Hematopoietic multipotent progenitor cell treated with erythropoietin and hydrocortisone succinate and interleukin-3 and kit ligand, for 17 days (in vitro differentiated cells): ENCODE data around the gene NPBWR2.

Experiments used
- DNase-seq: peaks from one replicate; pipeline ENCODE4 v3.0.0-alpha.2; 2015; ENCODE audit warnings: low spot score

The NPBWR2 gene, protein sequence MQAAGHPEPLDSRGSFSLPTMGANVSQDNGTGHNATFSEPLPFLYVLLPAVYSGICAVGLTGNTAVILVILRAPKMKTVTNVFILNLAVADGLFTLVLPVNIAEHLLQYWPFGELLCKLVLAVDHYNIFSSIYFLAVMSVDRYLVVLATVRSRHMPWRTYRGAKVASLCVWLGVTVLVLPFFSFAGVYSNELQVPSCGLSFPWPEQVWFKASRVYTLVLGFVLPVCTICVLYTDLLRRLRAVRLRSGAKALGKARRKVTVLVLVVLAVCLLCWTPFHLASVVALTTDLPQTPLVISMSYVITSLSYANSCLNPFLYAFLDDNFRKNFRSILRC

DNA sequence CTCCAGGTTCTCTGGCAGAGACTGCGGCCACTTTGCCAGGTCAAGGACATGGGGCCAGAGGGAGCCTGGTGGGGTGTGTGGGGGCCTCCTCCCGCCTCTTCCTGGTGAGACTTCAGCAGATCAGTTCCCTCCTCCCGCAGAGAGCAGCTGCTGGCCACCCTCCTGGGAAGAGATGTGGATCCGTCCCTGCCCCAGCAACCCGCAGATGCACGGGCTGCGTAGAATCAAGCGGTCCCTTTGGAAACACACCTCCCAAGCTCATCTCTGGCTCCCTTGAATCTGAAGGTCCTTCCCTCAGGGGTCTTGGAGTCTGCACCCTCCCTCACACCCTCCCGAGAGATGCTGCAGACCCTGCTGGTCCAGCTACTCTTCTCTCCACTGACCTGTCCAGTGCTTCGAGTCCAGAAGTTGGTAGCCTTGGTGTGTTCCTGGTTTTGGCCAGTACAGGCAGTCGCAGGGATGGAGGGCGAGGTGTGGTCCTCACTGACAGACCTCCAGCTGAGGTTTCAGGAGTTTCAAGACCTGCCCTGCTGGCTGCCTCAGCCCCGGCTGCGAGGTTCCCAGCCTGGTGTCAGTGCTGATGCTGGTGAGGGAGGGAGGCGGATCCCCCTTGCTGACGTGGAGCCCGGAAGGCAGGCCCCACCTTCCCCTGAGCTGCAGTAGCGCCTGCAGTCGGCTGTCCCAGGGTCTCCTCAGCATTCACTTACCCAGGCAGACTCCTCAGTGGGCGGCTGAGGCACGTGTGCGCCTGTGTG is at the start of gene NPBWR2:
TSS of gene NPBWR2 (minus strand) at position 585 of the 755 bp plus-strand sequence. CDS start 734 bp downstream, outside the sequence.
- DNase-seq, result no peak

- DNase-seq, result no peak
Measured at GRCh38 chr20:64156136-64156885, 48.9 kb upstream of the NPBWR2 start.

GRCh38 chr20:64155258-64156135 is 48.1 kb upstream of the NPBWR2 start:
- no peak for DNase-seq

GRCh38 chr20:64154590-64155257 is 47.4 kb upstream of the NPBWR2 start:
- no peak for DNase-seq

GRCh38 chr20:64153861-64154589 is 46.7 kb upstream of the NPBWR2 start:
- DNase-seq, result no peak

DNA sequence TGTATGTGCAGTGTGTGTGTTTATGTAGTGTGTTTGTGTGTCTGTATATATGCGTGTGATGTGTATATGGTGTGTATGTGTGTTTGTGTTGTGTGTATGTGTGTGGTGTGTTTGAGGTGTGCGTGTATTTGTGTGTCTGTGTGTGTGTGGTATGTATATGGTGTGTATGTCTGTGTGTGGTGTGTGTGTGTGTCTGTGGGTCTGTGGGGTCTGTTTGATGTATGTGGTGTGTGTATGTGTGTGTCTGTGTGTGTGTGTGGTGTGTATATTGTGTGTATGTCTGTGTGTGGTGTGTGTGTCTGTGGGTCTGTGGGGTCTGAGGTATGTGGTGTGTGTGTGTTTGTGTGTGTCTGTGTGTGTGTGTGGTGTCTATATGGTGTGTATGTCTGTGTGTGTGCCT is 46.0 kb upstream of the NPBWR2 start:
- DNase-seq, result no peak

GRCh38 chr20:64152906-64153305 is 45.5 kb upstream of the NPBWR2 start:
- DNase-seq, result no peak

GRCh38 chr20:64151633-64152530 is 44.5 kb upstream of the NPBWR2 start:
- DNase-seq, result no peak

- no peak for DNase-seq
Measured at GRCh38 chr20:64150756-64151632, 43.6 kb upstream of the NPBWR2 start.

GRCh38 chr20:64149809-64150560 is 42.6 kb upstream of the NPBWR2 start:
- no peak for DNase-seq

GRCh38 chr20:64149141-64149540 is 41.8 kb upstream of the NPBWR2 start:
- no peak for DNase-seq

- DNase-seq, result no peak
Measured at GRCh38 chr20:64148581-64148980, 41.2 kb upstream of the NPBWR2 start.

GRCh38 chr20:64146936-64147477 is 39.6 kb upstream of the NPBWR2 start:
- no peak for DNase-seq

GRCh38 chr20:64146301-64146935 is 39.1 kb upstream of the NPBWR2 start:
- DNase-seq, result no peak

GRCh38 chr20:64145458-64146300 is 38.3 kb upstream of the NPBWR2 start:
- DNase-seq, result no peak
